ENCODE measurements around the gene IGFL2.

DNA sequence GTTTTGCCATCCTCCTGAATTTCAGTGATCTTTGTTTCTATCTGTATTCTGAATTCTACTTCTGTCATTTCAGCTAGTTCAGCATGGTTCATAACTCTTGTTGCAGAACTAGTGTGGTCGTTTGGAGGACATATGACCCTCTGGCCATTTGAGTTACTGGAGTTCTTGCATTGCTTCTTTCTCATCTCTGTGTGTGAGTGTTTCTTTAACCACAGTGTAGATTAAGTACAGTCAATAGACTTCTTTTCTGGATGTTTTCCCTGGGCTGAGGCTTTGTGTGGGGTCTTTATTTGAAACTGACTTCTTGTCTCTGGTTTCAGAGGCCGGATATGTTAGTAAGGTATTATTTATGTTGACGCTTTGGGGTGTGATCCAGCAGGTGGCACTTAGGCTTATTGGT lies 14.7 kb downstream of the IGFL2 start:
- no peak for TF ChIP-seq ZFX (IDR thresholded peaks at IDR 0.05)
- TF ChIP-seq CTCF (IDR thresholded peaks at IDR 0.05 in 2 of 3, conservative IDR thresholded peaks at IDR 0.05 in 1 of 3; ENCODE audit: borderline replicate concordance in 1 of 3, insufficient read depth in 1 of 3, low read depth in 2 of 3, low read length in 2 of 3) = no peak
- TF ChIP-seq TCF7L2 (IDR thresholded peaks at IDR 0.05; ENCODE audit: borderline replicate concordance, extremely low read depth, insufficient read depth, insufficient read length) = no peak
- no peak for TF ChIP-seq POLR2AphosphoS5 (IDR thresholded peaks at IDR 0.05; ENCODE audit: low read depth, low read length)
- TF ChIP-seq, protein P1, sequence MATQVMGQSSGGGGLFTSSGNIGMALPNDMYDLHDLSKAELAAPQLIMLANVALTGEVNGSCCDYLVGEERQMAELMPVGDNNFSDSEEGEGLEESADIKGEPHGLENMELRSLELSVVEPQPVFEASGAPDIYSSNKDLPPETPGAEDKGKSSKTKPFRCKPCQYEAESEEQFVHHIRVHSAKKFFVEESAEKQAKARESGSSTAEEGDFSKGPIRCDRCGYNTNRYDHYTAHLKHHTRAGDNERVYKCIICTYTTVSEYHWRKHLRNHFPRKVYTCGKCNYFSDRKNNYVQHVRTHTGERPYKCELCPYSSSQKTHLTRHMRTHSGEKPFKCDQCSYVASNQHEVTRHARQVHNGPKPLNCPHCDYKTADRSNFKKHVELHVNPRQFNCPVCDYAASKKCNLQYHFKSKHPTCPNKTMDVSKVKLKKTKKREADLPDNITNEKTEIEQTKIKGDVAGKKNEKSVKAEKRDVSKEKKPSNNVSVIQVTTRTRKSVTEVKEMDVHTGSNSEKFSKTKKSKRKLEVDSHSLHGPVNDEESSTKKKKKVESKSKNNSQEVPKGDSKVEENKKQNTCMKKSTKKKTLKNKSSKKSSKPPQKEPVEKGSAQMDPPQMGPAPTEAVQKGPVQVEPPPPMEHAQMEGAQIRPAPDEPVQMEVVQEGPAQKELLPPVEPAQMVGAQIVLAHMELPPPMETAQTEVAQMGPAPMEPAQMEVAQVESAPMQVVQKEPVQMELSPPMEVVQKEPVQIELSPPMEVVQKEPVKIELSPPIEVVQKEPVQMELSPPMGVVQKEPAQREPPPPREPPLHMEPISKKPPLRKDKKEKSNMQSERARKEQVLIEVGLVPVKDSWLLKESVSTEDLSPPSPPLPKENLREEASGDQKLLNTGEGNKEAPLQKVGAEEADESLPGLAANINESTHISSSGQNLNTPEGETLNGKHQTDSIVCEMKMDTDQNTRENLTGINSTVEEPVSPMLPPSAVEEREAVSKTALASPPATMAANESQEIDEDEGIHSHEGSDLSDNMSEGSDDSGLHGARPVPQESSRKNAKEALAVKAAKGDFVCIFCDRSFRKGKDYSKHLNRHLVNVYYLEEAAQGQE (IDR thresholded peaks at IDR 0.05; ENCODE audit: low read depth) = no peak
- TF ChIP-seq ATF3 (IDR thresholded peaks at IDR 0.05) = no peak
- no peak for TF ChIP-seq ZBTB33 (IDR thresholded peaks at IDR 0.05; ENCODE audit: extremely low read depth, insufficient replicate concordance, low read length)
- TF ChIP-seq YY1 (IDR thresholded peaks at IDR 0.05; ENCODE audit: extremely low read depth, insufficient replicate concordance, low read depth, low read length) = no peak
- no peak for TF ChIP-seq POLR2A (IDR thresholded peaks at IDR 0.05; ENCODE audit: borderline replicate concordance, extremely low read depth, insufficient read depth, insufficient read length)
- no peak for TF ChIP-seq SP1 (IDR thresholded peaks at IDR 0.05; ENCODE audit: low read depth)
